NCI-H1694 treated with DMSO at 0.1 percent for 48 hours (cell line): ENCODE results near the gene ATP2C2.
"Not testable (repeated sequence)": the region's sequence is repeated elsewhere in the genome, so short reads cannot be mapped to it uniquely, and the experiment has no call there.

Experiments
- DNase-seq: peaks from one replicate; lab custom pipeline; 2025; lab: John Stamatoyannopoulos, UW

The ATP2C2 gene

DNA sequence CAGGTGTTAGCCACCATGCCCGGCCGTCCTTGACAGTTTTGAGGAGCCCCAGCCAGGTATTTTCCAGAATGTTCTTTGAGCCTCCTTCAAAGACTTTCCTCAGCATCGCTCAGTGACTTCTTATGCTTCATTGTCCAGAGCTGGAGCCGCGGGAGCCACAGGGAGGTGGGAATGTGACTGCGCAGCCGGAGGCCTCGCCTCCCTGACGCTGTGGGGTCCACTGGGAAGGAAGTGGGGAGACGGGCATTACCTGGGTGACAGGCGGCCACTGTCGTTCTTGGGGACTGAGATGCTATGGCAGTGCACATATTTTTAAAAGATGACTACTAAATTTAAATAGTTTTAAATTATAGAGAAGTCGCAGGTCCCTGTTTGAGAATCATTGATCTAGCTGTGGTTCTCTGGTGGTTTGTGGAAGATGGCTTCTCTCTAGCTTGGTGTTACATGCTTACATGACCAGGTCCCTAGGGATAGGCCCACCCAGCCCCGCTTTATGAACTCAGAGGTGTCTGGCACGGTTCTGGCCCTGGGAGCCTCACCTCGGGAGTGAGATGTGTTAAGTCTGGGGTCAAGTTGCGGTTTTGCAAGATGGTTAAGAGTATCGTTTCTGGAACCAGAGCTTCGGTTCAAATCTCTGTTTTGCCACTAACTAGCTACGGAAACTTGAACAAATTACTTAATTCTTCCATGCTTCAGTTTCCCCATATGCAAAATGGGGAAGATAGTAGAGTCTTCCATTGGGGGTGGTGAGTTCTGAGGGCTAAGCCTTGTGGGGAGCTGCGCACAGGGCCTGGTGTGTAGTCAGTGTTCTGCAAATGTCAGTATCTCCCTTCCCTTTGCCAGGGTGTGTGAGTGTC is 53.0 kb downstream of the ATP2C2 start:
- DNase-seq: no peak

DNA sequence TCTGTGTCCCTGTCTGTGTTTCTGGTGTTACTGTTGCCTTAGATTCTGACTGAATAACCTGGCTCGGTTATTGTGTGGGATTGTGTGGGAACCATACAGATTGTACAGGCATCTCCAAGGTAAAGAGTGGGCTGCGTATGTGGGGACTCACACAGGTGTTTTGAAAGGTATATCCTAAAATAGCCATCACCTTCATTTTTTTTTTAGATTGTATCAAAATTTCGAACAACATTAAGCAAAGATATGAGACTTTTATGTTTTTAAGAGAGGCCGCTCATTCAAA is 53.5 kb downstream of the ATP2C2 start:
- DNase-seq: no peak

GRCh38 chr16:84423416-84423837 is 55.1 kb downstream of the ATP2C2 start:
- peak; percentile 15 for DNase-seq

- no peak for DNase-seq
Measured at GRCh38 chr16:84425696-84426095, 57.4 kb downstream of the ATP2C2 start.

- no peak for DNase-seq
Measured at GRCh38 chr16:84426804-84427203, 58.5 kb downstream of the ATP2C2 start.

GRCh38 chr16:84427553-84427952 is 59.2 kb downstream of the ATP2C2 start:
- no peak for DNase-seq

GRCh38 chr16:84430860-84431259 is 62.5 kb downstream of the ATP2C2 start:
- no peak for DNase-seq

GRCh38 chr16:84434800-84435199 is 66.5 kb downstream of the ATP2C2 start:
- no peak for DNase-seq

DNA sequence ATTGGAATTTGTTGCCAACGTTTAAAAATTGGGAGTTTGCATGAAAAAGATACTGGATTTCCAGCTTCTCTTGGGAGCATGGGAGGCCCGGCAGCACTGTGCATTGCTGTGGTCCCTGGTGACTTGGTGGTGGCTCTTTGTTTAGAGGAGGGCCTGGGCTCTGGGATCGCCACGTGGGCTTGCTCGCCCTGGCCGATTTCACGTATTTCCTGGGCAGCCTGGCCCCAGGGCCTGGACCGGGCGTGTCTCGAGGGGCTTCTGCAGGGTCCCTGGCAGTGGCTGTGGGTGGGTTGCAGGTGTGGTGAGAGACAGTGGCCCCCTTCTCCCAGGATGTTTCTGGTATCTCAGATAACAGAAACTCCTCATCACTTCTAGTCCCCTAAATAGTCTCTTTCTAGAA is 67.9 kb downstream of the ATP2C2 start:
- DNase-seq: no peak

- no peak for DNase-seq
Measured at GRCh38 chr16:84438971-84439696, 70.8 kb downstream of the ATP2C2 start.

DNA sequence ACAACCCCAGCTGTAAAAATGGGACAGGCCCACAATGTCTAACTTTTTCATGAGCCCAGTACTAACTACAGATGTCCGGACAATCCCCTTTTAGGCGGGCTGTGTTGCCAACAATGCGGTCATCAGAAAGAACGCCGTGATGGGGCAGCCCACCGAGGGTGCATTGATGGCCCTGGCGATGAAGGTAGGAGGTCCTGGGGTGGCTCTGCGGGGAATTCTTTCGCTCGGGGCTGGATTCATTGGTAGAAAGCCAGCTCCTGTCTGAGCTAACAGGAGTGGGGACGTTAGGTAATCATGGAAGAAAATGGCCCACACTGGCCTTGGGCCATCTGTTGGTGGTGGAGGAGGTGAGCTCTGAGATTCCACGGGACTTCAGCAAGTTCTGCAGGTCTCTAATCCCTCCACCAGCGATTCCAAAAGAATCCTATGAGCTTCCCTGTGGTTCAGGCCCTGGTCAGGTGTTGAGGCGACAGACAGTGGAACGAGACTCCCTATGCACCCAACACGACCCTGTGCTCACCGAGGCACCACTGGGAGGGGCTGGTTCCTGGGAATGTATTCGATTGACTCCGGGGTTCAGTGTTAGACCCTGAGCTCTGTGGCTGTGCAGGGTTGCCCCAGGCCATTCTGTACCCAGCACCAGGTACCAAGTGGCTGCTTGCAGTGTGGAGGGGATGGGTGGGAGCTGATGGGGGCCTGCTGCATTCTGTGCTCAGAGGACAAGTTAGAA is 74.2 kb downstream of the ATP2C2 start:
- DNase-seq: no peak

DNA sequence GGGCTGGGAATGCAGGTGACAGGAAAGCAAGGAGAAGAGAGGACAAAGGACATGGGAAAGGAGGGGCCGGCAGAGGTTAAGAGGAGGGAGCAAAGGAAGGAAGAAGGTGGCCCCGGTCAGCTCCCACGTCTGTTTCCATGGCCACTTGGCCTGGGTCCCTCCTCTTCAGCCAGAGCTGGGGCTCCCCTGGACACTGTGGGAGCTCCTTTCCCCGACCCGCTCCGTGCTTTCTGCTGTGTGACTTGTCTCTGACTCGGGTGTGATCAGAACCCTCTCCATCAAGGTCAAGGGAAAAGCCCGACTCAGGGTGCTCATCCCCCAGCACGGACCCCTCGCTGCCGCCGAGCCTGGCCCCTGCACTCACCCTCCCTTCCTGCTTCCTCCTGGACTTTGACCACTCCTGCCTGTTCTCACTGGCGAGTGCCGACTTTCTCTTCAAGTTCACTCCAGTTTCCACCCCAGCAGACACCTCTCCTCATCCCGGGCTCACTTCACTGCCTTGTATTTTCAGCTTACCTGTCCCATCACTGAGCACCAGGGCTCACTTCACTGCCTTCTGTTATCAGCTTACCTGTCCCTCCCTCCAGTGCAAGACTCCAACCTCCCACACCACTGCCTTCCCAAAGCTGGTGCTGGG is 74.9 kb downstream of the ATP2C2 start:
- no peak for DNase-seq

DNA sequence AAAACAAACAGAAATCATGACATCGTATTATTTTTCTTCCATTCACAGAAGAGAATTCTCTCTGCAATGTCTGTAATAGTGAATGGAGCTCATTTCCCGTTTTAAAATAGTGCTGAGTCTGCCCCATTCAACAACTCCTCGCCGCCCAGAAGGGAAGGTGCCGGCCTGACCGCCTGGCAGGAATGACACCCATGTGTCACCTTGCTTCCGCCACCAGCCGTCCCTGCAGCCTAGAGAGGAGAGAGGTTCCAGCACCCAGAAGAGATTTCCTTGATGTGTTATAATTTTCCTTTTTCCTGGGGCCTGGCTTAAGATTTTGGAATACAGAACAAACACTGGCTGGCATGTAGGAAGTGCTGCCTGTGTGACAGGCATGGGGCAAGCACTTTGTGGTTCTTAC is 76.1 kb downstream of the ATP2C2 start:
- no peak for DNase-seq

DNA sequence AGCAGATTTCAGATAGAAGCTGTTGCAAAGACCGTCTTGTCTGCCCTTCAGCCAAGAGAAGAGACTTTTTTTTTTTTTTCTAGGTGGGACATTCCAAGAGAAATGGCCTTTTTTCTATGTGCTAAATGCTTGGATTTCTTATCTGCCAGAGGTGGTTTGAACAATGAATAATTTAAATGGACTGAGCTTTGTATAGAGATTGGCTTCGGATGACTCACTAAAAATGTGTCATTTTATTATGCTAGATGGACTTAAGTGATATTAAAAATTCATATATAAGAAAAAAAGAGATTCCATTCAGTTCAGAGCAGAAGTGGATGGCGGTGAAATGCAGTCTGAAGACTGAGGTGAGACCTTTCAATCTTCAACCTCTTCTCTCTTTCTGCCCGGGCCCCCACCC is 77.7 kb downstream of the ATP2C2 start:
- no peak for DNase-seq

DNA sequence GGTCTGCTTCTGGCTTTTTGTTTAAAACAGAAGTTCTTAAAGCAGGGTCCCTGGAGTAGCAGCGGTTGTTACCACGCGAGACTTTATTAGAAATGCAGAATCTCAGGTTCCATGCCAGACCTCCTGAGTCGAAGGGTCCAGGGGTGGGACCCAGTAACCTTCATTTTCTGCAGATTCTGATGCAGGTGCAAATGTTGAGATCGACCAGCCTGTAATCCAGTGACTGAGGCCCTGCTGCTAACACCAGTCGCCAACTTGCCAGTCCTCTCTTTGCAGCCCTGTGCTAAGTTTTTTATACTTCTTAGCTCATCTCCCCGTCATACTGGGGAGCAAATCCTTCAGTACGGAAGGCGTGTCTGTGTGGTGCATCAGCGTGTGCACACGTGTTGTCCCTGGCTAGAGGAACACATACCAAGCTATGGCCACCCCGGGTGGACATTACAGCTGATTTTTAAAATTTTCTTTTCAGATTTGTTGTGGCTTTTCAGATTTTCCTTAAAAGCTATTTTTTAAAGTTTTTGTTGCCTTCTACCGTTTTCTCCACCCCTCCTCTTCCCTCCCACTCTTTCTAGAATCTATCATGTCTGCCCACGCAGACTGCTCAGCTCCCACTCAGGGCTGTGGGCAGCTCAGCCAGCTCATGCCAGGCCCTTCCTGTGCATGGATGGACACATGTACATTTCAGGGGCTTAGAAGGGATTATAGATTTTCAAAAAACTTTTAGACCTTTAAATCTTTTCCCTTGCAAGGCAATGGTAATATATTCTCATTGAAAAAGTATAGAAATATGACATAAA is 78.5 kb downstream of the ATP2C2 start:
- no peak for DNase-seq

- no peak for DNase-seq
Measured at GRCh38 chr16:84448444-84448843, 80.1 kb downstream of the ATP2C2 start.

DNA sequence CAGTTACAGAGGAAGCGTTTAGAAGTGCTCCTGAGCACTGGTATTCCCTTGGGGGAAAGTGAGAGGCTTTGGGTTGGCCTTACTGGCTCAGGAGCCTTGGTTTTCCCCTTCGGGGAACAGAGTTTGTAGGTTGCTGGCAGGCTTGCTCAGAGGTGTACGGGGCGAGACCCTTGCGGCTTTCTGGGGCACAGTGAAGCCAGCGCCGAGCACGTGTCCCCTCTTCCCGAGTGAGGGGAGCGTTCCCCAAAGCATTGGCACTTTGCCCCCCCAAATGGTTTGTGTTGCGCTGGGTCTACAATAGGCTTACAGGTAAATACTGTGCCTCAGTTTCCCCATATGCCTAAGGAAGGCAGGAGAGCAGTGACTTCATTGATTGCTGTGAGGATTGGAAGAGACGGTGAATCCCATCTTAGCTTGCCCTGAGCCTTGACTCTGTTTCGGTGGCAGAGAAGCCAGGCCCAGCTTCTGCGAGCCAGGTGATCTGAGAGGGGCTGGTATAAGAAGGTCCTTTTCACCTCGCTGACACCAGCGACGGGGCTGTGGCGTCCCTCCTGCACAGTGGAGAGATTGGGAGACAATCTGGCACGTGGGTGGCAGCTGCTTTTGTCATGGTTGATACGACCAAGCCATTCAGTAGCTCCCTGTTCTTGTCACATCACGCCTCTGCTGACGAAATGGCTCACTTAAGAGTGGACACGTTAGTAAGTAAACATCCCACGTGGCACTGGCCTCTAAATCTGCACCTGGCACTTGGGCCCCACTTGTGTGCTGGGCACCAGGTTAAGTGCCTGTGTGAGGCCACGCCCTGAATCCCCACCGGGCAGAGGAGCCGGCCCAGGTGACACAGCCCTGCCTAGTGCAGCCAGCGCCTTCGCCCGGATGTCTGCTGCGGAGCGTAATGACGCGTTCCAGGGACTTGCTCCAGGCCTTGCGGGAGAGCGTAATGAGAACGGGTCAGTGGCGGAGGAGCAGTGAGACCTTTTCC is 81.1 kb downstream of the ATP2C2 start:
- DNase-seq: no peak

GRCh38 chr16:84450176-84450865 is 82.0 kb downstream of the ATP2C2 start:
- DNase-seq: no peak

DNA sequence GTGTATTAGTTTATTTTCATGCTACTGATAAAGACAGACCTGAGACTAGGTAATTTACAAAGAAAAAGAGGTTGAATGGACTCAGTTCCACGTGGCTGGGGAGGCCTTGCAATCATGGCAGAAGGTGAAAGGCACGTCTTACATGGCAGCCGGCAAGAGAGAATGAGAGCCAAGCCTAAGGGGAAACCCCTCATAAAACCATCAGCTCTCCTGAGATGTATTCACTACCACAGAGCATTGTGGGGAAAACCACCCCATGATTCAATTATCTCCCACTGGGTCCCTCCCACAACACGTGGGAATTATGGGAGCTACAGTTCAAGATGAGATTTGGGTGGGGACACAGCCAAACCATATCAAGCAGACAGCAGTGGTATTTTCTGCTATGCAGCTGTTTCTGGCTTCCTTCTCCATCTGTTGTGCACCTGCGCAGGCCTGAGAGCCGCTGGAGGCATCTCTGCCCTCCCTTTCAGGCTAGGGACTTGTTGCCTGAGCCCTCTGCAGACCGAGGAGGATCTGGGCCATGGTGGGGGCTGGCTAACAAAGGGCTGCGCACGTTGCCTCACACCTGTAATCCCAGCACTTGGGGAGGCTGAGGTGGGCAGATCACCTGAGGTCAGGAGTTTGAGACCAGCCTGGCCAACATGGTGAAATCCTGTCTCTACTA is 82.8 kb downstream of the ATP2C2 start:
- not testable (repeated sequence) for DNase-seq
